Measurements from ENCODE around the gene SGMS1.
"Not testable (repeated sequence)": the region's sequence is repeated elsewhere in the genome, so short reads cannot be mapped to it uniquely, and the experiment has no call there.

Gene SGMS1

DNA sequence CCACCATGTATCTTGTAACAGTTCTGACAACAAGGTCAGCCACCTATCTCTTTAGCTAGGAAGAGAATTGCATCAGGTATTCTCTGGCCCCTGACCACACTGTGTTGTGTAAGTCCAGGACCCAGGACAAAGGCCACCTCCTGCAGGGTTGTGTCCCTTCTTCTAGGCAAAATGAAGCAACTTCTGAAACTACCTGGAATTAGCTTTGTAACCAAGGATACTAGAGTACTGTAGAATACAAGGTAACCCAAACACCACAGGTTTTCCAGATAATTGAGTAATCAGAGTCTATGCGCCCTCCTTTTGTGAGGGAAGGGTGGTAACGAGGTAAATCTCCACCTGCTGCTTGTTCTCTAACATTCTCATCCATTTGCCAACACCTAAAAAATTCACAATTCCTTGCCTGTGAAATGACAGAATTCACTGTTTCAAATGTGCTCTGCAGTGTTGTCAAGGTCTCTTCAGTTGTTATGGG is 51.7 kb downstream of the SGMS1 start:
- H3K4me1 ChIP-seq (ENCODE audit: low read length), result no peaks in the 10 kb centered on the region
- no peak overlapping the region for H3K4me3 ChIP-seq (ENCODE audit: low read length)
- TF ChIP-seq CTCF (IDR thresholded peaks at IDR 0.05; ENCODE audit: low read depth, low read length) (no peak), EZH2phosphoT487 (IDR thresholded peaks at IDR 0.05; ENCODE audit: low read depth) (no peak)
- H4K20me1 ChIP-seq (ENCODE audit: insufficient read depth, low read length), result no peaks in the 10 kb centered on the region
- no peak overlapping the region for H2AFZ ChIP-seq (ENCODE audit: low read depth, low read length)
- H3K4me2 ChIP-seq (ENCODE audit: low read length), result no peak overlapping the region
- no peaks in the 10 kb centered on the region for H3K9me3 ChIP-seq (ENCODE audit: insufficient read depth, low read length)
- no peaks in the 10 kb centered on the region; the same call in 1 of the 2 replicates for H3K79me2 ChIP-seq (ENCODE audit: low read length)
- H3K36me3 ChIP-seq (replicated peaks; ENCODE audit: low read depth, low read length), result no peaks in the 10 kb centered on the region
- no peaks in the 10 kb centered on the region for H3K27me3 ChIP-seq (ENCODE audit: low read depth, low read length)
- no peak overlapping the region for H3K9ac ChIP-seq (ENCODE audit: low read length)
- no peak overlapping the region for H3K27ac ChIP-seq (ENCODE audit: low read length)

GRCh38 chr10:50568750-50569149 is 55.0 kb downstream of the SGMS1 start:
- H3K79me2 ChIP-seq (ENCODE audit: low read length); H3K4me1 ChIP-seq (ENCODE audit: low read length); H4K20me1 ChIP-seq (ENCODE audit: insufficient read depth, low read length); H3K27ac ChIP-seq (ENCODE audit: low read length); H2AFZ ChIP-seq (ENCODE audit: low read depth, low read length); H3K36me3 ChIP-seq (replicated peaks; ENCODE audit: low read depth, low read length); H3K27me3 ChIP-seq (ENCODE audit: low read depth, low read length); H3K9me3 ChIP-seq (ENCODE audit: insufficient read depth, low read length); H3K4me2 ChIP-seq (ENCODE audit: low read length); H3K4me3 ChIP-seq (ENCODE audit: low read length); H3K9ac ChIP-seq (ENCODE audit: low read length): not testable (repeated sequence)

DNA sequence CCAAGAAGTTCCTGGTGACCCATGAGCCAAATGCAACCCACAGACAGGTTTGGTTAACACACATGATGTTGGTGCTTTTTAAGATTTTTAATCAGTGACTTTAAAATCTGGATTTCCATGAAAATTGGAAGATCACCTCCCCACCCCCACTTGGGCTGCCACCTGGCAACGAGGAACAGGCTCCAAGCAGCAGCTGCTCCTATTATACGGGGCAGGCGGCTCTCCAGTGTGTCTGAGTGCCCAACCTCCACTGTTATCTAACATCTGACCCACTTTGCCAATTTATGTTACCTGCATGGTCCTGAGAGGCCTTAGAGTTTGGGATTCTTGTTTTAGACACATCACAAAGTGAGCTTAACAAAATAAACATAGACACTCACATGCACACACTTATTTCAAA is 56.4 kb downstream of the SGMS1 start:
- Histone ChIP-seq H3K27me3 (ENCODE audit: low read depth, low read length) (no peaks in the 10 kb centered on the region), H3K9ac (ENCODE audit: low read length) (no peak overlapping the region), H3K4me1 (ENCODE audit: low read length) (no peaks in the 10 kb centered on the region), H3K36me3 (replicated peaks; ENCODE audit: low read depth, low read length) (no peaks in the 10 kb centered on the region), H2AFZ (ENCODE audit: low read depth, low read length) (no peak overlapping the region), H4K20me1 (ENCODE audit: insufficient read depth, low read length) (no peaks in the 10 kb centered on the region), H3K9me3 (ENCODE audit: insufficient read depth, low read length) (no peaks in the 10 kb centered on the region), H3K79me2 (ENCODE audit: low read length) (no peaks in the 10 kb centered on the region; the same call in 1 of the 2 replicates), H3K4me2 (ENCODE audit: low read length) (no peak overlapping the region), H3K4me3 (ENCODE audit: low read length) (no peak overlapping the region), H3K27ac (ENCODE audit: low read length) (no peak overlapping the region)
- TF ChIP-seq CTCF (IDR thresholded peaks at IDR 0.05; ENCODE audit: low read depth, low read length) (no peak), EZH2phosphoT487 (IDR thresholded peaks at IDR 0.05; ENCODE audit: low read depth) (no peak)

- Histone ChIP-seq H3K27ac (ENCODE audit: low read length) (no peak overlapping the region), H3K4me2 (ENCODE audit: low read length) (no peak overlapping the region), H4K20me1 (ENCODE audit: insufficient read depth, low read length) (no peaks in the 10 kb centered on the region), H2AFZ (ENCODE audit: low read depth, low read length) (no peak overlapping the region), H3K9ac (ENCODE audit: low read length) (no peak overlapping the region), H3K4me3 (ENCODE audit: low read length) (no peak overlapping the region), H3K79me2 (ENCODE audit: low read length) (no peaks in the 10 kb centered on the region), H3K36me3 (replicated peaks; ENCODE audit: low read depth, low read length) (no peaks in the 10 kb centered on the region), H3K4me1 (ENCODE audit: low read length) (peaks cover 3% of the 10 kb centered on the region; the same call in 1 of the 2 replicates), H3K27me3 (ENCODE audit: low read depth, low read length) (no peaks in the 10 kb centered on the region), H3K9me3 (ENCODE audit: insufficient read depth, low read length) (no peaks in the 10 kb centered on the region)
- TF ChIP-seq CTCF (IDR thresholded peaks at IDR 0.05; ENCODE audit: low read depth, low read length), result no peak
- no peak for TF ChIP-seq EZH2phosphoT487 (IDR thresholded peaks at IDR 0.05; ENCODE audit: low read depth)
Observed at GRCh38 chr10:50566150-50566549, 57.6 kb downstream of the SGMS1 start.
